T-helper 2 cell treated with Interferon-gamma antibody and Interleukin-4, amounts not matched to agents 100 ng/mL and 5 ng/mL, for 36 hours (primary cell): ENCODE data around the gene SLC39A7. TPM values are rescaled to one million over a fixed set of nuclear protein-coding genes. Genes with fewer than 3 reads are reported as not detected.

Source experiments
- intact Hi-C: fragments of 100-400 bp; cut with micrococcal nuclease; formaldehyde crosslinking; loops from one replicate; pipeline ENCODE4 v1.15.1; 2023
- total RNA-seq: library from RNA; stranded (reverse); gene quantifications from 2 replicates; pipeline ENCODE4 v1.2.3, GENCODE V29; 2022

Gene SLC39A7
- total RNA-seq, 1 donor from 2014 or later, result 59.9 TPM

- intact Hi-C loops, result no loop called here
Observed at GRCh38 chr6:33189625-33190448, 10.8 kb upstream of the SLC39A7 start.

- intact Hi-C loops, result no loop called here
Observed at GRCh38 chr6:33190504-33191107, 10.1 kb upstream of the SLC39A7 start.

GRCh38 chr6:33191383-33192104 lies 9.1 kb upstream of the SLC39A7 start:
- intact Hi-C loops, result no loop called here

- intact Hi-C loops, result no loop called here
Observed at GRCh38 chr6:33192105-33192646, 8.5 kb upstream of the SLC39A7 start, which contains the start of gene COL11A2. TSS of gene COL11A2 (minus strand) at chr6:33192467. CDS start at chr6:33192240, 227 bp downstream.

- intact Hi-C loops, result no loop called here
Observed at GRCh38 chr6:33192671-33193602, 7.7 kb upstream of the SLC39A7 start.

- intact Hi-C loops, result no loop called here
Observed at GRCh38 chr6:33193619-33194018, 7.0 kb upstream of the SLC39A7 start.

- intact Hi-C loops, result no loop called here
Observed at GRCh38 chr6:33194431-33194979, 6.2 kb upstream of the SLC39A7 start.

- intact Hi-C loops, result loop anchor here (5.0 kb wide), 1 partner anchor 73 kb away; no protein-coding TSS in a partner anchor
Observed at GRCh38 chr6:33195304-33196165, 5.1 kb upstream of the SLC39A7 start.

GRCh38 chr6:33197431-33198048 lies 3.1 kb upstream of the SLC39A7 start:
- intact Hi-C loops, result loop anchor here (1.0 to 5.0 kb wide), 2 partner anchors 36 to 75 kb away; no protein-coding TSS in a partner anchor

- intact Hi-C loops, result loop anchor here (5.0 kb wide), 1 partner anchor 76 kb away; no protein-coding TSS in a partner anchor
Observed at GRCh38 chr6:33198159-33198852, 2.4 kb upstream of the SLC39A7 start.

- intact Hi-C loops, result loop anchor here (5.0 kb wide), 1 partner anchor 77 kb away; no protein-coding TSS in a partner anchor
Observed at GRCh38 chr6:33198853-33199436, 1.7 kb upstream of the SLC39A7 start.

GRCh38 chr6:33199687-33200218 lies 914 bp upstream of the SLC39A7 start:
- intact Hi-C loops, result loop anchor here (1.0 to 5.0 kb wide), 8 partner anchors 9 to 347 kb away; partner anchors contain the start of genes BRD2, RING1, TAP1 and TAPBP

GRCh38 chr6:33201147-33201545 lies 479 bp downstream of the SLC39A7 start:
- intact Hi-C loops, result loop anchor here (2.0 to 5.0 kb wide), 2 partner anchors 111 to 348 kb away; partner anchors contain the start of genes TAP1 and TAPBP

- intact Hi-C loops, result loop anchor here (2.0 to 5.0 kb wide), 2 partner anchors 110 to 349 kb away; partner anchors contain the start of genes TAP1 and TAPBP
Observed at GRCh38 chr6:33201935-33202334, 1.3 kb downstream of the SLC39A7 start.

GRCh38 chr6:33202799-33203198 lies 2.1 kb downstream of the SLC39A7 start:
- intact Hi-C loops, result loop anchor here (5.0 kb wide), 1 partner anchor 110 kb away; the partner anchor contains the start of gene TAPBP

- intact Hi-C loops, result loop anchor here (5.0 kb wide), 1 partner anchor 109 kb away; the partner anchor contains the start of gene TAPBP
Observed at GRCh38 chr6:33203443-33204164, 2.9 kb downstream of the SLC39A7 start.
